Body of pancreas (tissue), 4 donors: ENCODE data around the gene CDH12. TPM values are rescaled to one million over a fixed set of nuclear protein-coding genes. Genes with fewer than 3 reads are reported as not detected.

Experiments
- ATAC-seq: fragments of 150-250 bp; one replicate; pipeline ENCODE4 v1.9.1; 2016
- DNase-seq, 4 donors: peaks; one replicate each; pipeline ENCODE4 v3.0.0-alpha.2; 2019
- H3K27ac ChIP-seq, 4 donors: fragments of 200-600 bp; sonication (generic); 1 replicate in 3 of 4; 2 replicates in 1 of 4; pipeline versions ENCODE4 v1.5.1 to v1.6.1; 2016 to 2019; ENCODE audit warnings: mild to moderate bottlenecking in 1 of 4, mixed read lengths in 1 of 4, moderate library complexity in 1 of 4
- H3K27me3 ChIP-seq, 2 donors: fragments of 200-600 bp; sonication (generic); one replicate each; pipeline ENCODE4 v1.6.0; 2016; ENCODE audit warnings: mild to moderate bottlenecking in 1 of 2
- H3K36me3 ChIP-seq, 2 donors: fragments of 200-600 bp; sonication (generic); replicated peaks in 1 of 2; 2 replicates each; pipeline ENCODE4 v1.5.1; 2016; ENCODE audit warnings: low read depth in 2 of 2; ENCODE audit not compliant: insufficient read depth in 1 of 2
- H3K4me1 ChIP-seq: fragments of 200-600 bp; sonication (generic); one replicate; pipeline ENCODE4 v1.6.0; 2016
- H3K4me3 ChIP-seq, 2 donors: fragments of 200-600 bp; sonication (generic); 1 replicate in 1 of 2; 2 replicates in 1 of 2; pipeline ENCODE4 v1.5.1; 2016 to 2019
- H3K9me3 ChIP-seq, 3 donors: fragments of 200-600 bp; sonication (generic); 1 replicate in 2 of 3; 2 replicates in 1 of 3; pipeline ENCODE4 v1.5.1; 2016
- CTCF ChIP-seq, 7 experiments: fragments of 450-650 bp in 4 of 7; fragments of 200-600 bp in 3 of 7; sonication (generic) in 3 of 7; IDR thresholded peaks; one replicate each; pipeline ENCODE4 v1.5.1; 2016 to 2019; ENCODE audit warnings: antibody characterized with exemption in 7 of 7
- POLR2A ChIP-seq, 3 donors: fragments of 450-650 bp; IDR thresholded peaks; one replicate each; pipeline ENCODE4 v1.6.1; 2016; ENCODE audit warnings: antibody characterized with exemption in 3 of 3, mild to moderate bottlenecking in 2 of 3
- WGBS, 2 donors: methylation state at CpG; one replicate each; pipeline ENCODE4 v1.1.5; 2017; 5-methylcytosine and 5-hydroxymethylcytosine counted together
- intact Hi-C: fragments of 100-400 bp; cut with DNase I; formaldehyde crosslinking; loops from one replicate; pipeline ENCODE4 v1.15.1; 2023
- total RNA-seq, 2 donors: library from RNA; depleted of rRNA; stranded (reverse); fragments of >200 nt; gene quantifications; one replicate each; pipeline ENCODE4 v1.1.0, GENCODE V29; 2016

The CDH12 gene
- total RNA-seq, 2 donors from 2014 or later = not detected

DNA sequence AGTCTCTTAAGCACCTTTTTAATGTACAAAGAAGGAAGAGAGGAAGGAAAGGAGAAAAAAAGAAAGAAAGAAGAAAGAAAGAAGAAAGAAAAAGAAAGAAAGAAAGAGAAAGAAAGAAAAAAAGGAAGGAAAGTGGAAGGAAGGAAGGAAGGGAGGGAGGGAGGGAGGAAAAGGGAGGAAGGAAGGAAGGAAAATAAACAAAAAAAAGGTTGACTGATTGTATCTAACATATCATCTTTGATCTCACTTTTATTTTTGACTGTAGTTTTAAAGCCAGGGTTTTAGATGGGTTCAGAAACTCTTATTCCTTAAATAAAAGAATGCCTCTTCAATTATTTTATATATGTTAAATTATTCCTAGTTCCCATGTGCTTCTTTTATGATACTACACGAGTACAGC, 794.5 kb downstream of the CDH12 start:
- H3K27me3 ChIP-seq = no peaks in the 10 kb centered on the region
- H3K27ac ChIP-seq = no peak overlapping the region
- WGBS, 2 donors = 34 to 39% methylated on average over 1 of the region's 1 CpG
- ATAC-seq = no peak
- no peaks in the 10 kb centered on the region for H3K9me3 ChIP-seq
- H3K36me3 ChIP-seq = no peaks in the 10 kb centered on the region
- no peak overlapping the region for H3K4me3 ChIP-seq
- intact Hi-C loops = no loop called here
- no peak for DNase-seq
- TF ChIP-seq CTCF (IDR thresholded peaks at IDR 0.05) (no peak), POLR2A (IDR thresholded peaks at IDR 0.05) (no peak)
- H3K4me1 ChIP-seq = no peaks in the 10 kb centered on the region

DNA sequence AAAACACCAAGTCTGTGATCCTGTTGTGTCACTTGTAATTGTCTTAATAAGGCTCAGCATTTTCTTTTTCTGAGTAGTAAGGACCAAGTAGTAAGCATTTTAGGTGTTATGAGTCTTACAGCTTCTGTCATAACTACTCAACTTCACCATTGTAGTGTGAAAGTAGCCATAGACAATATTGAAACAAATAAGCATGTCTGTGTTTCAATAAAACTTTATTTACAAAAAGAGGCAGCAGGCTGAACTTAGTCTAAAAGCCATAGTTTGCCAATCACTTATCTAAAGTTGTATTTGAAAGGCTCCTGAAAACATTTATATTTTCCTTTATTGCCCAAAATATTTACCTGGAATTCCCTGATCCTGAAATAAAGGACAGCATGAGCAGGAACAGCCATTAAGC, 796.1 kb downstream of the CDH12 start:
- H3K4me3 ChIP-seq = no peak overlapping the region
- no peaks in the 10 kb centered on the region for H3K9me3 ChIP-seq
- no peak for TF ChIP-seq POLR2A (IDR thresholded peaks at IDR 0.05)
- no peak for TF ChIP-seq CTCF (IDR thresholded peaks at IDR 0.05)
- ATAC-seq = no peak
- intact Hi-C loops = no loop called here
- no peak for DNase-seq
- no peaks in the 10 kb centered on the region for H3K36me3 ChIP-seq
- no peaks in the 10 kb centered on the region for H3K4me1 ChIP-seq
- no peak overlapping the region for H3K27ac ChIP-seq
- no peaks in the 10 kb centered on the region for H3K27me3 ChIP-seq

DNA sequence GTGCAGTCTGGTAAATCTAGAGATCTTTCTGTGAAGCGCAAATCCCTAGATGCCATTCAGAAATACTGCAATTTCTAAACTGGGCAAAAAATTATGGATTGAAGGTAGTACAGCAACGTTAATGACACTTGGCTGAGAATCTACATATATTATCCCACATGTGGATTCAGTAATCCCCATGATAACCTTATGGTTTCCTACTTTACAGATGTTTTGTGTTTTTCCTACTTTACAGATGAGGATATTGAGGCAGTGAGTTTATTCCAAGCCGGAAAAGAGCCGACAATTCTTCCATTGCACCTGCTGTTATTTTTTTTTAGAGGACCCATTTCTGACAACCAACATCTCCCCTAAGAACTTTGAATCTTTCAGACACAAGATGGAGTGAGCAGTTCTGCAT, 796.5 kb downstream of the CDH12 start:
- Histone ChIP-seq H3K4me3 (no peak overlapping the region), H3K4me1 (no peaks in the 10 kb centered on the region), H3K27ac (no peak overlapping the region), H3K27me3 (no peaks in the 10 kb centered on the region), H3K9me3 (no peaks in the 10 kb centered on the region), H3K36me3 (no peaks in the 10 kb centered on the region)
- TF ChIP-seq CTCF (IDR thresholded peaks at IDR 0.05) = no peak
- TF ChIP-seq POLR2A (IDR thresholded peaks at IDR 0.05) = no peak
- ATAC-seq (no peak), DNase-seq (no peak)
- whole genome bisulfite sequencing, 2 donors = 64 to 70% methylated on average over 4 of the region's 4 CpGs
- intact Hi-C loops = no loop called here

DNA sequence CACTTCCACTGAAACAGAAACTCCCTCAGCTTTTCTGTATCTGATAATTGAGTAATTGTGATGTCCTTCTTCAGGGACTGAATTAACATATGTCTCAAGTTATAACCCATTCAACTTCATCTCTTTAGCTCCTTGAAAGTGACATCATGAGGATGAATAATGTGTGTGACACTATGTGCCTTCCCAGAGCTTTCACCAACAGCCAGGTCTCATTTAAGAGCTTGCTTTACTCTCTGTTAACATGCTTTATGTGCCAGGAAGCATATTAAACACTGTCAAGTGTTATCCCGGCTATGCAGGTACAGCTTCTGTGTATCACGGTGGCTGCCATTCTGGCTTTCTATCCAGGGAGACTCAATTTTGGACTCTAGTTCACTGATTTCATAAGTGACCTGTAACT, 799.9 kb downstream of the CDH12 start:
- TF ChIP-seq CTCF (IDR thresholded peaks at IDR 0.05) (no peak), POLR2A (IDR thresholded peaks at IDR 0.05) (no peak)
- H3K9me3 ChIP-seq = no peaks in the 10 kb centered on the region
- intact Hi-C loops = no loop called here
- H3K36me3 ChIP-seq = no peaks in the 10 kb centered on the region
- H3K27me3 ChIP-seq = no peaks in the 10 kb centered on the region
- whole genome bisulfite sequencing, 2 donors = 60 to 76% methylated on average over 2 of the region's 2 CpGs
- DNase-seq (no peak), ATAC-seq (no peak)
- H3K4me3 ChIP-seq = no peak overlapping the region
- no peak overlapping the region for H3K27ac ChIP-seq
- H3K4me1 ChIP-seq = no peaks in the 10 kb centered on the region

GRCh38 chr5:22051881-22052280, 801.3 kb downstream of the CDH12 start:
- ATAC-seq (no peak), DNase-seq (no peak)
- H3K36me3 ChIP-seq = no peaks in the 10 kb centered on the region
- no peaks in the 10 kb centered on the region for H3K27me3 ChIP-seq
- WGBS, 2 donors = 61 to 67% methylated on average over 1 of the region's 1 CpG
- no peak overlapping the region for H3K27ac ChIP-seq
- no peak overlapping the region for H3K4me3 ChIP-seq
- TF ChIP-seq CTCF (IDR thresholded peaks at IDR 0.05) = no peak
- intact Hi-C loops = no loop called here
- no peaks in the 10 kb centered on the region for H3K9me3 ChIP-seq
- no peaks in the 10 kb centered on the region for H3K4me1 ChIP-seq
